ENCODE data around the gene ZNF23. TPM values are rescaled to one million over a fixed set of nuclear protein-coding genes. Genes with fewer than 3 reads are reported as not detected.

The ZNF23 gene
- total RNA-seq, 1 experiment from 2014 or later: 11.6 TPM

GRCh38 chr16:71448274-71448866 lies 13.7 kb downstream of the ZNF23 start:
- CTCF ChIA-PET: no interaction called here
- no peak overlapping the region for H3K4me3 Mint-ChIP-seq
- H3K27ac Mint-ChIP-seq: no peak overlapping the region
- POLR2A ChIA-PET: no interaction called here
- peaks cover 87% of the 10 kb centered on the region for H3K9me3 Mint-ChIP-seq
- no peak for DNase-seq (ENCODE audit: low spot score)
- peaks cover 10% of the 10 kb centered on the region for H3K27me3 Mint-ChIP-seq (ENCODE audit: low read depth)
- H3K4me1 Mint-ChIP-seq: no peaks in the 10 kb centered on the region
- no peak for ATAC-seq
- TF ChIP-seq ZNF423 (CRISPR knock-in tag; IDR thresholded peaks at IDR 0.05) (no peak), TEAD1 (CRISPR knock-in tag; IDR thresholded peaks at IDR 0.05) (no peak), SMAD3 (CRISPR knock-in tag; IDR thresholded peaks at IDR 0.05; ENCODE audit: borderline replicate concordance) (no peak), ZBTB21 (CRISPR knock-in tag; IDR thresholded peaks at IDR 0.05; ENCODE audit: borderline replicate concordance) (no peak), FOXP4 (CRISPR knock-in tag; IDR thresholded peaks at IDR 0.05) (no peak), ATF1 (CRISPR knock-in tag; IDR thresholded peaks at IDR 0.05) (no peak), GTF2I (CRISPR knock-in tag; conservative IDR thresholded peaks at IDR 0.05) (no peak), E2F5 (CRISPR knock-in tag; IDR thresholded peaks at IDR 0.05) (no peak), SMAD4 (CRISPR knock-in tag; IDR thresholded peaks at IDR 0.05) (no peak), MLX (CRISPR knock-in tag; IDR thresholded peaks at IDR 0.05) (no peak), MYBL2 (CRISPR knock-in tag; IDR thresholded peaks at IDR 0.05) (no peak), E2F4 (CRISPR knock-in tag; IDR thresholded peaks at IDR 0.05; ENCODE audit: borderline replicate concordance, low read depth) (no peak), TEAD4 (CRISPR knock-in tag; IDR thresholded peaks at IDR 0.05) (no peak)
- peaks cover 64% of the 10 kb centered on the region for H3K36me3 Mint-ChIP-seq

- peaks cover 18% of the 10 kb centered on the region for H3K36me3 Mint-ChIP-seq
- CTCF ChIA-PET: no interaction called here
- POLR2A ChIA-PET: no interaction called here
- no peak for DNase-seq (ENCODE audit: low spot score)
- no peak overlapping the region for H3K27ac Mint-ChIP-seq
- peaks cover 18% of the 10 kb centered on the region for H3K27me3 Mint-ChIP-seq (ENCODE audit: low read depth)
- H3K4me1 Mint-ChIP-seq: peaks cover 7% of the 10 kb centered on the region; the same call in 1 of the 2 replicates
- peaks cover 43% of the 10 kb centered on the region for H3K9me3 Mint-ChIP-seq
- TF ChIP-seq ZNF671 (CRISPR knock-in tag; IDR thresholded peaks at IDR 0.05) (no peak), HMGA2 (CRISPR knock-in tag; IDR thresholded peaks at IDR 0.05) (no peak)
- no peak for ATAC-seq
- no peak overlapping the region for H3K4me3 Mint-ChIP-seq
Measured at GRCh38 chr16:71443714-71444113, 18.3 kb downstream of the ZNF23 start.

- no peak within 1 kb of the TSS for H3K27ac Mint-ChIP-seq
- H3K4me1 Mint-ChIP-seq: peaks cover 7% of the 10 kb centered on the region; the same call in 1 of the 2 replicates
- CTCF ChIA-PET: interaction anchor here (1.0 kb wide), 1 partner anchor 58 kb away, joined by 5 read pairs; no protein-coding TSS in a partner anchor
- H3K36me3 Mint-ChIP-seq: peaks cover 1% of the 10 kb centered on the region
- no peak for ATAC-seq
- POLR2A ChIA-PET: no interaction called here
- H3K27me3 Mint-ChIP-seq (ENCODE audit: low read depth): peaks cover 15% of the 10 kb centered on the region
- no peak within 1 kb of the TSS for H3K4me3 Mint-ChIP-seq
- no peak for DNase-seq (ENCODE audit: low spot score)
- peaks cover 26% of the 10 kb centered on the region for H3K9me3 Mint-ChIP-seq
- TF ChIP-seq MYBL2 (CRISPR knock-in tag; IDR thresholded peaks at IDR 0.05) (no peak), ZNF263 (CRISPR knock-in tag; IDR thresholded peaks at IDR 0.05; ENCODE audit: low read depth) (no peak), USF2 (CRISPR knock-in tag; IDR thresholded peaks at IDR 0.05) (no peak), SOX15 (CRISPR knock-in tag; IDR thresholded peaks at IDR 0.05) (no peak), JAZF1 (CRISPR knock-in tag; IDR thresholded peaks at IDR 0.05) (no peak), ATF6 (CRISPR knock-in tag; IDR thresholded peaks at IDR 0.05) (no peak), GRHL2 (CRISPR knock-in tag; IDR thresholded peaks at IDR 0.05; ENCODE audit: insufficient replicate concordance, severe bottlenecking) (no peak), MLX (CRISPR knock-in tag; IDR thresholded peaks at IDR 0.05) (no peak), PREB (CRISPR knock-in tag; IDR thresholded peaks at IDR 0.05; ENCODE audit: borderline replicate concordance) (no peak), PRRX2 (CRISPR knock-in tag; IDR thresholded peaks at IDR 0.05) (no peak), ETV6 (CRISPR knock-in tag; IDR thresholded peaks at IDR 0.05) (no peak)
Measured at GRCh38 chr16:71442051-71442440, 20.0 kb downstream of the ZNF23 start, which contains the start of gene TLE7. TSS of gene TLE7 (minus strand) at chr16:71442054. CDS start at chr16:71433324, 8,730 bp downstream.
